Esophagus mucosa (tissue), 1 donor: ENCODE measurements around the gene KCNK3. TPM values are rescaled to one million over a fixed set of nuclear protein-coding genes. Genes with fewer than 3 reads are reported as not detected.

ENCODE experiments used
- ATAC-seq: fragments of 200-7000 bp; cut with Tn5 transposase; one replicate; pipeline ENCODE4 v1.9.1; 2020
- total RNA-seq: library from RNA; stranded (reverse); gene quantifications from one replicate; pipeline ENCODE4 v1.2.4, GENCODE V29; 2023
- donor health status: DM: yes; HTN: yes; CAD: no.

The KCNK3 gene
- total RNA-seq, 1 donor from 2014 or later, result 0.44 TPM

GRCh38 chr2:26666671-26667070, 25.9 kb upstream of the KCNK3 start:
- ATAC-seq, result no peak

GRCh38 chr2:26668041-26668440, 24.5 kb upstream of the KCNK3 start:
- ATAC-seq, result no peak

- no peak for ATAC-seq
These were observed 23.4 kb upstream of the KCNK3 start for GRCh38 chr2:26668856-26669750.

GRCh38 chr2:26670171-26670570, 22.4 kb upstream of the KCNK3 start:
- no peak for ATAC-seq

GRCh38 chr2:26670931-26671460, 21.5 kb upstream of the KCNK3 start:
- no peak for ATAC-seq

GRCh38 chr2:26671691-26672090, 20.8 kb upstream of the KCNK3 start:
- no peak for ATAC-seq

- no peak for ATAC-seq
These were observed 20.3 kb upstream of the KCNK3 start for GRCh38 chr2:26672112-26672817.

GRCh38 chr2:26672818-26673393, 19.6 kb upstream of the KCNK3 start:
- ATAC-seq, result no peak

GRCh38 chr2:26674002-26674751, 18.3 kb upstream of the KCNK3 start:
- no peak for ATAC-seq

- no peak for ATAC-seq
These were observed 17.8 kb upstream of the KCNK3 start for GRCh38 chr2:26674771-26675170.

- no peak for ATAC-seq
These were observed 16.8 kb upstream of the KCNK3 start for GRCh38 chr2:26675651-26676255.

- no peak for ATAC-seq
These were observed 14.5 kb upstream of the KCNK3 start for GRCh38 chr2:26678035-26678434.

GRCh38 chr2:26679867-26680266, 12.7 kb upstream of the KCNK3 start:
- ATAC-seq, result no peak

GRCh38 chr2:26681656-26682055, 10.9 kb upstream of the KCNK3 start:
- no peak for ATAC-seq

GRCh38 chr2:26682155-26682554, 10.4 kb upstream of the KCNK3 start:
- ATAC-seq, result no peak

GRCh38 chr2:26683583-26683982, 8.9 kb upstream of the KCNK3 start:
- no peak for ATAC-seq

- ATAC-seq, result no peak
These were observed 7.2 kb upstream of the KCNK3 start for GRCh38 chr2:26685341-26685740.

GRCh38 chr2:26685989-26686839, 6.3 kb upstream of the KCNK3 start:
- no peak for ATAC-seq

- no peak for ATAC-seq
These were observed 5.2 kb upstream of the KCNK3 start for GRCh38 chr2:26687328-26687727.

GRCh38 chr2:26687801-26688200, 4.7 kb upstream of the KCNK3 start:
- no peak for ATAC-seq

- ATAC-seq, result no peak
These were observed 1.4 kb upstream of the KCNK3 start for GRCh38 chr2:26691161-26691560.
